GM21423 (cell line): ENCODE results near the gene VAMP8.
"Not testable (repeated sequence)": the region's sequence is repeated elsewhere in the genome, so short reads cannot be mapped to it uniquely, and the experiment has no call there.

Experiments
- ATAC-seq: cut with Tn5 transposase; IDR thresholded peaks from one replicate; pipeline ENCODE4 v1.9.1; 2021; ENCODE audit warnings: mild to moderate bottlenecking, moderate library complexity; ENCODE audit not compliant: unreplicated experiment

Gene VAMP8

GRCh38 chr2:85597241-85597640 is 19.9 kb downstream of the VAMP8 start:
- no peak for ATAC-seq

DNA sequence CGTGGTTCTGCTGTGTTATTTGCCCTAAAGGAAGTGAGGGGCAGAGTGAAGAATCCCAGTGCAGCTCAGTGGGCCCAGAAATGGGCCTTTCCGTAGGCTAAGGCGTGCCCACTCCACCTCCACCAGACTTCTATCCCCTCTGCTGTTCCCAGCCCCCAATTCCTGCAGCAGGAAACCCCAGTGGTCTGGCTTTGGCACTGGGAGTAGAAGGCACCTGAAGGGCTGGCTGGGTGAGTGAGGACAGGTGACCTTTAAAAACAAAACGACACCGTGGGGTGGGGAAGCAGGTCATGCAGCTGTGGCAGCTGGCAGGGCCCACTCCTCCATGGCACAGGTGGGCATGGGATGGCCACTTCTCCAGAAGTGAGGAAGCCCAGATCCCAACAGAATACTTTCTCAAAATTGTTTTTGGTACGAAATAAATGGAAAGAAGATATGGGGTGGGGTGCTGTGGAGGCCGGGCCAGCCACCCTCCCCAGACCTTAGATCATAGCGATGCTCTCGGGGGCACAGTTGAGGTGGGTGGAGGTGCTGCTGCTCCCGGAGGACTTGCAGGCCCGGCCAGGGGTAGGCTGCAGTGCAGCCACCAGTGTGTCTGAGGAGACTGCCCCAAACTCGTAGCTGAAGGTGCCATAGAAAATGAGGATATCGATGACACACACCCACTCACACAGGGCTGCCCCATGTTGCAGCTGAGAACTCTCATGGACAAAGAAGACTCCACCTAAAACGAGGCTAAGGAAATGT is 21.4 kb downstream of the VAMP8 start:
- no peak for ATAC-seq

GRCh38 chr2:85599468-85600234 is 22.3 kb downstream of the VAMP8 start:
- ATAC-seq, result no peak

GRCh38 chr2:85600235-85600575 is 22.8 kb downstream of the VAMP8 start:
- ATAC-seq, result no peak

GRCh38 chr2:85600951-85601770 is 23.8 kb downstream of the VAMP8 start:
- ATAC-seq, result no peak

- ATAC-seq, result peak; percentile 28
Observed at GRCh38 chr2:85601771-85602475, 24.5 kb downstream of the VAMP8 start.

DNA sequence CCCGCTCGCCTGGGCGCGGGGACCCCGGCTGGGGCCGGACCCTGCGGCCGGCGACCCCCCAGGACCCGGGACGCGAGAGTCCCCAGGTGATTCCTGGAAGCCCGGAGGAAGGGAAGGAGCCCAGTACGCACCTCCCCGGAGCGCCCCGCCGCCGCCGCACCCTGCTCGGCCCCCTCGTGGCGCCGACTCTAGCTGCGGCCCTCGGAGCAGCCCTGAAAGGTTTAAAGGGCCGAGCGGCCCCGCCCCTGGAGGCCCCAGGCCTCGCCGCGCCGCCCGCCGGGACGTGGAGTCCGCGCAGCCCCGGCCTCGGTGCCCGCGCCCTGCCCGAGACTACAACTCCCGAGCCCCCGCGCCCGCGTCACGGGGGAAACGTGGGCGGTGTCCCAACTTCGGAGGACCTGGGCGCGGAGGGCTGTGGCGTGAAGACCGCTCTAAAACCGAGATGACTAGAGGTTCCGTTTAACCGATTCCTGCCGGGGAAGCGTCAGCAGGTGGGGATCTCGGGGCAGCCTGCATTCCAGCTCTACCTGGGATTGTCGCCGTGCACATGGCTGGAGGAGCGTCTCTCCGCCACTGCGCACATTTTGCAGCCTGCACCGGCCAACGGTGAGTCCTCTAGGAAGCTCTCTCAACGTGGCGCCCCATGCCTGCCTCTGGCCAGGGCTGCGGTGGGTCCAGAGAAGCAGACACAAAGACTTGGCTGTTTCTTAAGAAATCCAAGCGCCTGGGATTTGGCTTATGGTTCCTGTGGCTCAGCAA is 25.3 kb downstream of the VAMP8 start, which contains the start of gene TMEM150A:
TSS of gene TMEM150A (minus strand) at position 223 of the 759 bp plus-strand sequence. CDS start 750 bp downstream, outside the sequence.
- peak; percentile 97 for ATAC-seq

DNA sequence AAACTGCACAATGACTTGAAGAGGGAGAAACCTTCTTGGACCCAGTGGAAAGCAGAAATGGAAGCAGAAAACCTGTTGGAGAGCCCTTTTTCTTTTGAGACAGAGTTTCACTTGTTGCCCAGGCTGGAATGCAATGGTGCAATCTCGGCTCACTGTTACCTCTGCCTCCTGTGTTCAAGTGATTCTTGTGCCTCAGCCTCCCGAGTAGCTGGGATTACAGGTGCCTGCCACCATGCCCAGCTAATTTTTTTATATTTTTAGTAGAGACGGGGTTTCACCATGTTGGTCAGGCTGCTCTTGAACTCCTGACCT is 26.7 kb downstream of the VAMP8 start:
- ATAC-seq, result not testable (repeated sequence)

GRCh38 chr2:85604568-85605339 is 27.4 kb downstream of the VAMP8 start:
- no peak for ATAC-seq

DNA sequence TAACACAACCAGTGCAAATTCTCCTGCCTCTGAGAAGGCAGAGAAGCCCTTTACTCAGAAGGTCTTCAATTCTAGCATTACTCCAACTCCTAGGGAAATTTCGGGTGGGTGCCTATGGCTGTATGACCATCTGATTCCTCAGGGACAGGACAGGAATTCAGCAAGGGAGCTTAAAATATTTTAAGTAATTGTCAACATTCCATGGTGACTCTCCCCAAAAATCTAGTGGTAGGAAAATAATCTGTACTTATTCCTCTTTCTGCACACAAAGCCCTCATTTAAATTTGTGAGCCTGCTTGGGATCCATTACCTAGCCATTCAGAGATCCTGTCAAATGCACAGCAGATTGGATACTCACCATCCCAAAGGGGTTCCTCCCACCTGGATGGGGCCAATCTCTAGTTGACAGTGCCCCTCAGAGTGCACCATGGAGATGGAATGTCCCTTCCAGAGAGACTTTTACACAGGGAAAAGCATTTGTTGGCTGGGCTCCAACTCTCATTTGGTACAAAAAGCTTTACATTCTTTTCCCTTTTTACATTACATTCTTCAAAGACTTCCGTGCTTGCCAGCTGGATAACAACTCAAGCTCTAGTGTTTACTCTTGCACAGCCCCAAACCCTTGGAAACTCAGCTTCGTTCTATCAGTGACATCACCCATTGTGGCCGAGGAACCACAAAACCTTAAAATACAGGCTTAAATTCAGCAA is 28.2 kb downstream of the VAMP8 start:
- no peak for ATAC-seq

DNA sequence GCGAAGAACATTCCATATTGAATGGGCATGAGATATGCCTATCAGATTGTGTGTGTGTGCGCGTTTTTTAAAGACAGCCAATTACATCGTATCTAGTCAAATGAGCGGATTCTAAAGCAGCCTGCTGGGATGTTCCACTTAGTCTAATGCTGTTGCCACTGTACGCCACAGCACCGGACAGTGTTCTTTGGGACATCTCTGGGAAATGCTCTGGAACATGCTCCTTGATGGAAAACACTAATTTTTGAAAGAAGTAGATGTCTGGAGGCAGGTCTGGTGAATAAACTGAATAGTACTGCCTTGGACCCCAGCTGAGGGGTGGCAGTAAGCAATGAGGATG is 28.7 kb downstream of the VAMP8 start:
- no peak for ATAC-seq

GRCh38 chr2:85607268-85608215 is 30.2 kb downstream of the VAMP8 start:
- ATAC-seq, result no peak

DNA sequence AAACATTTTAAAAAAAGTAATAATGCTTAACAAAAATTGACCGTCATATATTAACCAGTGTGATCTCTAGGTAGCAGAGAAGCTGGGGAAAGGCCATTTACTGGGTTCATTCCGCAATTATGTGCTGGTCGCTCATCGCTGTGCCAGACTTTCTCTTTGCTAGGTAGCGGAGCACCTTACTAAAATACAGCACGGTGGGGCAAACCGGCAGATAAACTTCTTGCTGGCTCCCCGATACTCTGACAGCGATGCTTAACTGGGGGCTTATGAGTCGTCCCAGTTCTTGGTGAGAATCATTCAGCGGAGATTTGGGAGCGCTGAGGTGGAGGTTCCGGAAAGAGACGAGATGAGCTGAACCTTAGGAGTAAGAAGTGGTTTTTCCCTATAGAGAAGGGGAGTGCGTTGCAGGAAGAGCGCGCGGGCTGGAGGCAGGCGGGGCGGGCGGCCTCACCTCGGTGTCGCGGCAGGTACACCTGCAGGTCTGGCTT is 33.9 kb downstream of the VAMP8 start:
- no peak for ATAC-seq

- peak; percentile 70 for ATAC-seq
Observed at GRCh38 chr2:85611705-85612587, 34.6 kb downstream of the VAMP8 start, which contains the start of gene C2orf68. Gene C2orf68, minus strand, starts transcription at chr2:85612066. Its CDS starts 82 bp downstream, at chr2:85611984.

DNA sequence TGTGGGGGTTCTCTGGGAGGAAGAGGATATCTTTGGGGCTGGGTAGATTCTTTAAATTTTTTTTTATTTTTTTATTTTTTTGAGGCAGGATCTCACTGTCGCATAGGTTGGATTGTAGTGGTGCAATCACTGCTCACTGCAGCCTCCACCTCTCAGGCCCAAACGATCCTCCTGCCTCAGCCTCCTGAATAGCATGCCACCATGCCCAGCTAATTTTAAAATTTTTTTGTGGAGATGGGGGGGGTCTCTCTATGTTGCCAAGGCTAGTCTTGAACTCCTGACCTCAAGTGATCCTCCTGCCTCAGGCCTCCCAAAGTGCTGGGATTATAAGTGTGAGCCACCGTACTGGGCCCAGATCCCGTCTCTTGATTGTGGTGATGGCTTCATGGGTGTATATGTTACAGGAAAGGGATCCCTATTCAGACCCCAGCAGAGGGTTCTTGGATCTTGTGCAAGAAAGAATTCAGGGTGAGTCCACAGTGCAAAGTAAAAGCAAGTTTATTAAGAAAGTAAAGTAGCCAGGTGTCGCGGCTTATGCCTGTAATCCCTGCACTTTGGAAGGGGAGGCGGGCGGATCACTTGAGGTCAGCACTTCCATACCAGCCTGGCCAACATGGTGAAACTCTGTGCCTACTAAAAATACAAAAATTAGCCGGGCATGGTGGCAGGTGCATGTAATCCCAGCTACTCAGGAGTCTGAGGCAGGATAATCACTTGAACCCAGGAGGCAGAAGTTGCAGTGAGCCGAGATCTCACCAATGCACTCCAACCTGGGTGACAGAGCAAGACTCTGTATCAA is 36.5 kb downstream of the VAMP8 start:
- ATAC-seq, result no peak

DNA sequence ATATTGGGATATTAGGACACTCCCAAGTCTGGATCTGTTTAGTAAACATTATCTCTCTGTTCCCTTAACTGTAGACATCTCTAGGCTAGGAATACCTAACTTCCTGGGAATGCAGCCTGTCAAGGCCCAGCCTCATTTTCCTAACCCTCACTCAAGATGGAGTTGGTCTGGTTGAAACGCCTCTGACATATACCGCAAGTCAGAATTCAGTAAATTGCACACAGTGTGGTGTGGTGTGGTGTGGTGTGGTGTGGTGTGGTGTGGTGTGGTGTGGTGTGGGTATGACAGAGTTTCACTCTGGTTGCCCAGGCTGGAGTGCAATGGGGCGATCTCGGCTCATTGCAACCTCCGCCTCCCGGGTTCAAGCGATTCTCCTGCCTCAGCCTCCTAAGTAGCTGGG is 37.4 kb downstream of the VAMP8 start:
- ATAC-seq, result not testable (repeated sequence)
